Amniotic stem cell (primary cell): Measurements from ENCODE around the gene KIF2C.
"Not testable (repeated sequence)": the region's sequence is repeated elsewhere in the genome, so short reads cannot be mapped to it uniquely, and the experiment has no call there.

Experiments
- DNase-seq: peaks from one replicate; lab custom pipeline; 2025; lab: John Stamatoyannopoulos, UW

Gene KIF2C

DNA sequence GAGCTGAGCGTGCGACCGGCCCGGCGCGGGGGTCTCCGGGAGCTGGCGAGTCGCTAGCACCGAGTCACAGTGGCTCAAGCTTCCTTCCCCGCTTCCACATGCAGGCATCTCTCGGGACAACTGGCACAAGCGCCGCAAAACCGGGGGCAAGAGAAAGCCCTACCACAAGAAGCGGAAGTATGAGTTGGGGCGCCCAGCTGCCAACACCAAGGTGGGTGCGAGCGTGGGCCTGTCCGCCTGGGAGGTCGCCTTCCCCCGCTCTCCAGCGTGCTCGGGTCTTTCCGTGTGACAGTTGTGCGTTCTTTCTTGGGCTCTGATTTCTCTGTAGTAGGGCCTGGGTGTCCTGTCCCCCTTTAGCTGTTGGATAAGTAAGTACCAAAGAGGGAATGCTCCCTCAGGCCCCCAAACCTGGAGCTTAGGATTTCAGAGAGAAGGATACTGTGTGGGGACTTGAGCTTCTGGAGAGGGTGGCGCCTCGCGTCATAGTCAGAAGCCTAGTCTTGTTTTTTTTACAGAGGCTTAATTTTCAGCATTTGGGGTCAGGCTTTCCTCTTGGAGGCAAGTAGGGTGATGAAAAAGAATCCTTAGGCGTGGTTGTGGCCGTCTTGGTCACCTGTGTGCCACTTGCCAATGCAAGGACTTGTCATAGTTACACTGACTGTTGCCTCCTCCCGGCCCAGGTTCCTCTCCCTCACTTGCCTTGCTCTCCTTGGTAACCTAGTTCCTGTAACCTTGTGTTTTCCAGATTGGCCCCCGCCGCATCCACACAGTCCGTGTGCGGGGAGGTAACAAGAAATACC lies 36.5 kb downstream of the KIF2C start:
- no peak for DNase-seq

DNA sequence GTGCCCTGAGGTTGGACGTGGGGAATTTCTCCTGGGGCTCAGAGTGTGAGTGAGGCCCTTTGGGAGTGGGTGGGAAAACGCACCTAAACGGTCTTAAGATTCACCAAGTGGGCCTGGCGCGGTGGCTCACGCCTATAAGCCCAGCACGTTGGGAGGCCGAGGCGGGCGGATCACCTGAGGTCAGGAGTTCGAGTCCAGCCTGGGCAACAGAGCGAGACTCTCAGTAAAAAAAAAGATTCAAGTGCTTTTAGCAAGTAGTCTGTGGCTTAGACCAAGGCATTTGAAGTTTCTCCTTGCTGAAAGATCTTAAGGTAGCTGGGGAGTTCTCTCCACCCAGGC lies 37.1 kb downstream of the KIF2C start:
- no peak for DNase-seq

- DNase-seq: no peak
Observed at GRCh38 chr1:44777547-44777946, 37.9 kb downstream of the KIF2C start.

GRCh38 chr1:44777969-44778635 lies 38.5 kb downstream of the KIF2C start:
- no peak for DNase-seq

GRCh38 chr1:44778705-44779576 lies 39.3 kb downstream of the KIF2C start:
- DNase-seq: no peak

DNA sequence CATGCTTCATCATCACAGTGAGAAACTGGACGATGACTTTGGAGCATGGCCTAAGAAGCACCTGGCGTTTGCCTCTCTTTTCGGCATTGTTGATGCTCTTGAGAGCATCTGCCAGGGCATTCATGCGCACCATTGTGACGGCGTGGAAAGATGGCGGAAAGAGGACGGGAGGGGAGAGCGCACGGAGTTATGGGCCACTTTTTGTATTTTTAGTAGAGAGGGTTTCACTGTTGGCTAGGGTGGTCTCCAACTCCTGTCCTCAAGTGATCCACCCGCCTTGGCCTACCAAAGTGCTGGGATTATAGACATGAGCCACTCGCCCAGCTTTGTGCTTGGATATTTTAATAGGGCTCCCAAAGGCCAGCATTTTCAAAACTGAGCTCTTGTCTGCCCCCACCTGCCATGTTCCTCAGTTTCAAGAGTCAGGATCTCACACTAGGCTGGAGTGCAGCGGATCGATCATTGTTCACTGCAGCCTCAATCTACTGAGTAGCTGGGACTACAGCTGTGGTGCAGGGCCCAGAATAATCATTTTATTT lies 41.0 kb downstream of the KIF2C start:
- DNase-seq: no peak

- DNase-seq: no peak
Observed at GRCh38 chr1:44783697-44784093, 44.1 kb downstream of the KIF2C start.

GRCh38 chr1:44784094-44785028 lies 44.7 kb downstream of the KIF2C start:
- DNase-seq: no peak

DNA sequence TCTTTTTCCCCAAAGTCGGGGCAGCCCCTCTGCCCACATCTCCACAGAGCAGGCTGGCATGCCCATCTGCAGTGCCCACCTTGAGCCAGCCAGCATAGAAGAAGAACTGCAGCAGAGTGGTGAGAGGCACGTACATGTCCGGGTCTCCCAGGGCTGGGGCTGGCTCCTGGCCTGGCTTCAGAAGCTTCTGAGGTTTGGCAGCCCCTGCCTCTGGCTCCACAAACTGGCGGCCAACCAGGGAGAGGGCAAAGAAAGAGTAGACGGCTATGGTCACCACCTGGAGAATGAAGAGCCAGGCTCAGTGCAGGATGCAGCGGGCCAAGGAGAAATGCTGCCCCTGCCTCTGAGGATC lies 45.4 kb downstream of the KIF2C start:
- DNase-seq: no peak

DNA sequence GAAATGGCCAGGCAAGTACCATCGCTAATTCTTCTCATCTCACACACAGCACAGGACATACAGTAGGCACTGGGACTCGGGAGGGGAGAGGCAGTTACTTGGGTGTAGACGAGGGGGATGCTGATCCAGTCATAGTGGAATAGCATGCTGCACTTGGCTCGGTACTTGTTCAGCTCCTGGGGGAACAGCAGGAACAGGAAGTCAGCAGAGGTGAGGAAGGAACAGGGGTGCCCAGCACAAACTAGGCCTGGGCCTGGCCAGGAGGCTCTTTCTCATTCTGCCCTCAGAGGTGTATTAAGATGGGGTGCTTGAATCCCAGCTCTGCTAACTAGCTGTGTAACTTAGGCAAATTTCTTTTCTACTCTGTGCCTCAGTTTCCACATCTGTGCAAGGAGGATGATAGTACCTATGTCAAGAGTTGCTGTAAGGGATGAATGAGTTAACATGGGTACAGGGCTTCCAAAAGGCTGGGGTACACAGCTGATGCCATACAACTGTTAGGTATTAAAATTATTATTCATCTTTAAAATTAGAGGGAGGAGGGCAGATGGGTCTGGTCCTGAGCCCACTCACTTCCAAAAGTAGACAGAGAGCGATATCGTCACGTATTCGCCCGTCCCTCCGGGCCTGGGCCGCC lies 46.0 kb downstream of the KIF2C start:
- no peak for DNase-seq

- no peak for DNase-seq
Observed at GRCh38 chr1:44786138-44786840, 46.7 kb downstream of the KIF2C start.

DNA sequence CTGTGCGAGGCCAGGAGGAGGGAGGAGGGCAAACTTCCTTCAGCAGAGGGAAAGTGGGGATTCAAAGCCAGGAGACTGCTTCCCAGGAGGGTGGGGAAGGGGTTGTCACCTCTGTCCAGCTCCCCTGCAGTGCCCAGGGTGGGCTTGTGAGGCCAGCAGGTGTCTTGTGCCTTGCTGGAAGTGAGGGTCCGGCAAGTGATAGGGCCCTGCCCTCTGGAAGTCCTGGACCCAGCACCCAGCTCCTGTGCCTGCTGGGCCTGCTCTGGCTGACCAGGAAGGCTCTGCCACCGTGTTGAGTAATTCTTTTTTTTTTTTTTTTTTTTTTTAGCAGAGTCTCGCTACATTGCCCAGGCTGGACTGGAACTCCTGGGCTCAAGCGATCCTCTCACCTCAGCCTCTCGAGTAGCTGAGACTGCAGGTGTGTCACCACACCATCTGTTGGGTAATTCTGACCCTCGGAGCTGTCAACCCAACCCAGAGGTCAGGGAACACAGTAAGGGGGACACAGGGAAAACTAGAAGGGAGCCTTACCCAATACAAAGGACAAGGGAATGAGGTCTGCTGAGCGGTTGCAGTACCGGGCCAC lies 47.3 kb downstream of the KIF2C start:
- no peak for DNase-seq

GRCh38 chr1:44787506-44787905 lies 47.9 kb downstream of the KIF2C start:
- no peak for DNase-seq

DNA sequence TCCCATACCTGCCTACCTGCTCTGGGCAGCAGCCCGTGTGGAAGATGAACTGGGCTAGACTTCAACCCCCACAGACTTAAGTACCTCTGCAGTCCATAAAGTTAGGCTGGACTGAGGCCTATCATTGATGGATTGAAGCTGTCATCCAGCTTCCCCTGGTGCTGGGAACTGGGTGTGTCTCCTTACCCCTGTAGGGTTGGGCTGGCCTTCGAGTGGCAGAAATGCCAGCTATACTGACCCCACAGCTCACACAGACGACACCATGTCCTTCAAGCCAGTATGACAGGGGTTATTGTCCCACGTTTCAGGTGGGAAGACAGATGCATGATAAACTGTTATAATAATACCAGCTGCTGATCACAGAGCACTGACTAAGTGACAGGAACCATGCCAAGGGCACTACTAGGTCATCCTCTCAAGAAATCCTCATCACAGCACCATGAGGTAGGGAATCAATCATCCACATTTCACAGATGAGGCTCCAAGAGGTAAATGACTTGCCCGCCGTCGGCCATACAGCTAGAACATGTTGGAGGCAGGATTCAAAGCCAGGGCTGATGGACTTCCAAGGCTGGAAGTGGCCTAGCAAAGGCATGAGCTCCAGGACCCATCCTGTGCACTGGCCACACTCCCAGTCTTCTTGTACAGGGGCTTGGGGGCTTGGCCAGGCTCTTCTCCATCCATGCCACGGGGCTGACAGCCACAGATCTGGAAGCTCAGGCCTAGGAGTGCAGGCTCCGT lies 48.7 kb downstream of the KIF2C start, which contains the start of gene BEST4:
Gene BEST4 (minus strand): TSS at position 51 of the 741 bp plus-strand sequence. CDS start 465 bp downstream, outside the sequence.
- DNase-seq: no peak

DNA sequence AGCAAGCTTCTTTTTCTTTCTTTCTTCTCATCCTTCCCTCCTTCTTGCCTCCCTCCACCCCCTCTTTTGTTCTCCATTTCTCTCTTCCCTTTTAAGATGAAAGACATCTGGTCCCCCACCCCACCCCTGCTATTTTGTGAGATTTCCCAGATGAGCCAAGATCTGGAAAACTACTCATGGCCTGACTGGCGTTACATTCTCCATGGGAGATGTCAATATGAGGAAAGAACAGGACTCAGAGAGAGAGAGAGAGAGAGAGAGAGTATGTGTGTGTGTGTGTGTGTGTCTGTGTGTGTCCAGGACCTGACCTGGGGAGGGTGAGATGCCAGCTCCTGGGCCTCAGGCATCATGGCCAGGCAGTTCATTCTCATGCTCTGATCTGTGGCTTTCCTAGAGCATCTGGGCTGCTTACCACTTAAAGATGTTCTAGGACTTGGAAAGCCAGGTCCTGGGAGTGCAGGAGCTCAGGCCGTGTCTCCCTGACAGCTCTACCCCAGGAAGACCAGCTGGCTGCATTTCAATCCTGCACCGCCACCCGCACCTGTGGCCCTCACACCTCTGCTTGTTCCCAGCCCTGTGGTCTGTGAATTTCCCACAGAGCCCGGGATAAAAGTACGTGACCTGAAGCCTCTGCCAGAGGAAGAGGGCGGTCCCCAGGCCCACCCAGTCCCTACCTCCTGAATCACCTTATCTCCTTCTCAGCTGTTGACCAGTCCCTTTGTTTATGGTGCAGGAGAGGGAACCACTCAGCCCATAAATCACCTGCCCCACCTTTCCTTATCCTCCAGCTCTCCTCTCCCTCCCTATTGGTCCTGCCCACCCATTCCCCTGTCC lies 51.5 kb downstream of the KIF2C start:
- DNase-seq: no peak

- no peak for DNase-seq
Observed at GRCh38 chr1:44792736-44793502, 53.3 kb downstream of the KIF2C start.

GRCh38 chr1:44797886-44798285 lies 58.2 kb downstream of the KIF2C start:
- not testable (repeated sequence) for DNase-seq
